K562 (cell line): ENCODE results near the gene DNAJB11. TPM values are rescaled to one million over a fixed set of nuclear protein-coding genes. Genes with fewer than 3 reads are reported as not detected.

Experiments used
- ATAC-seq: fragments of 200-7000 bp; cut with Tn5 transposase; 3 replicates; pipeline ENCODE4 v1.9.1; 2020; ENCODE audit warnings: moderate library complexity
- BruUV-seq: library from RNA; stranded (reverse); fragments of 400-500 nt; replicated peaks from 2 replicates; lab custom pipeline; 2021; lab: Mats Ljungman, UMichigan
- CTCF ChIA-PET: fragments of 300-600 bp; formaldehyde crosslinking; extraction: SDS; loops from one replicate; lab custom pipeline; 2021; ENCODE audit warnings: low intra/inter-chr PET ratio; lab: Yijun Ruan, JAX
- POLR2A ChIA-PET: fragments of 300-600, 350-650 bp; sonication (Branson Sonifier 250); formaldehyde crosslinking; extraction: SDS; loops from one replicate; lab custom pipeline; 2021; ENCODE audit warnings: antibody characterized with exemption, inconsistent platforms; lab: Yijun Ruan, JAX
- DNase-seq, 4 experiments: peaks; one replicate each; pipeline versions ENCODE4 v3.0.0 to v3.0.0-alpha.2; 2011 to 2018; ENCODE audit warnings: low spot score in 3 of 4, mixed read lengths in 3 of 4; ENCODE audit errors: extremely low read depth in 1 of 4
- FAIRE-seq: peaks from 2 replicates; lab custom pipeline; 2011; peaks lifted over from hg19 to GRCh38; lab: Jason Lieb, UNC
- H2AFZ ChIP-seq: 2 replicates; pipeline ENCODE4 v1.6.0; 2011; ENCODE audit warnings: low read depth, low read length, control low read depth, inconsistent platforms
- H3K27ac ChIP-seq: fragments of 200-600 bp; 3 replicates; pipeline ENCODE4 v1.8.0; 2011; ENCODE audit warnings: low read depth, mild to moderate bottlenecking, control low read depth, inconsistent platforms, low read length, moderate library complexity, mixed read lengths; ENCODE audit errors: extremely low read depth
- H3K27me3 ChIP-seq, 2 experiments: fragments of 300-600 bp in 1 of 2; 2 replicates in 1 of 2; 3 replicates in 1 of 2; pipeline versions ENCODE4 v1.6.0 to v1.8.0; 2011; ENCODE audit warnings: inconsistent platforms in 2 of 2, low read length in 2 of 2, mild to moderate bottlenecking in 1 of 2, mixed read lengths in 1 of 2, moderate library complexity in 1 of 2; ENCODE audit not compliant: control insufficient read depth in 2 of 2, insufficient read depth in 2 of 2
- H3K36me3 ChIP-seq: fragments of 300-600 bp; 3 replicates; pipeline ENCODE4 v1.8.0; 2011; ENCODE audit warnings: mild to moderate bottlenecking, low read length, inconsistent platforms; ENCODE audit not compliant: control insufficient read depth, insufficient read depth
- H3K4me1 ChIP-seq, 2 experiments: fragments of 200-600 bp in 1 of 2; replicated peaks in 1 of 2; 2 replicates in 1 of 2; 3 replicates in 1 of 2; pipeline versions ENCODE4 v1.5.1 to v1.8.0; 2011; ENCODE audit warnings: inconsistent platforms in 2 of 2, low read length in 2 of 2, mild to moderate bottlenecking in 1 of 2, mixed read lengths in 1 of 2, moderate library complexity in 1 of 2; ENCODE audit not compliant: control insufficient read depth in 2 of 2, insufficient read depth in 2 of 2
- H3K4me2 ChIP-seq: 2 replicates; pipeline ENCODE4 v1.6.1; 2011; ENCODE audit warnings: low read length, control low read depth, inconsistent platforms, mixed read lengths; ENCODE audit not compliant: insufficient read depth
- H3K4me3 ChIP-seq: fragments of 200-600 bp; sonication (generic), shearing (Covaris generic); 2 replicates; pipeline ENCODE4 v1.5.1; 2016; ENCODE audit warnings: control low read depth, inconsistent platforms
- H3K79me2 ChIP-seq: fragments of 200-600 bp; 3 replicates; pipeline ENCODE4 v1.8.0; 2011; ENCODE audit warnings: low read length, inconsistent platforms; ENCODE audit not compliant: control insufficient read depth, insufficient read depth
- H3K9ac ChIP-seq, 2 experiments: 2 replicates each; pipeline versions ENCODE4 v1.6.0 to v1.6.1; 2011; ENCODE audit warnings: low read depth in 2 of 2, low read length in 2 of 2, control low read depth in 1 of 2, inconsistent platforms in 1 of 2, mild to moderate bottlenecking in 1 of 2, mixed read lengths in 1 of 2; ENCODE audit not compliant: insufficient read depth in 1 of 2
- H3K9me1 ChIP-seq: one replicate; pipeline ENCODE4 v1.6.0; 2011; ENCODE audit warnings: inconsistent platforms, mild to moderate bottlenecking, low read length, moderate library complexity; ENCODE audit not compliant: control insufficient read depth, insufficient read depth
- H3K9me3 ChIP-seq: replicated peaks from 2 replicates; pipeline ENCODE4 v1.5.1; 2011; ENCODE audit warnings: low read depth, low read length, inconsistent platforms; ENCODE audit not compliant: control insufficient read depth, insufficient read depth
- H4K20me1 ChIP-seq: replicated peaks from 2 replicates; pipeline ENCODE4 v1.6.1; 2011; ENCODE audit warnings: low read length, inconsistent platforms, mixed read lengths; ENCODE audit not compliant: control insufficient read depth, insufficient read depth
- BCOR ChIP-seq: fragments of 450-650 bp; IDR thresholded peaks from 2 replicates; pipeline ENCODE4 v1.6.1; 2016
- CGGBP1 ChIP-seq: fragments of 250-450 bp; sonication (Bioruptor Pico); IDR thresholded peaks from 2 replicates; pipeline ENCODE4 v1.9.0; 2021; ENCODE audit warnings: mild to moderate bottlenecking
- NR2C2 ChIP-seq, 2 experiments: fragments of 200-800 bp in 1 of 2; sonication (Bioruptor generic) in 1 of 2; sonication (generic) in 1 of 2; formaldehyde crosslinking in 1 of 2; IDR thresholded peaks; 2 replicates each; pipeline versions ENCODE4 v1.6.1 to v1.8.0; 2016 to 2022; ENCODE audit warnings: mild to moderate bottlenecking in 1 of 2, missing compliant biosample characterization in 1 of 2, missing genetic modification characterization in 1 of 2, missing genetic modification reagents in 1 of 2
- PHF21A ChIP-seq: fragments of 450-650 bp; IDR thresholded peaks from 2 replicates; pipeline ENCODE4 v1.6.1; 2017; ENCODE audit warnings: low read depth, borderline replicate concordance
- POLR2AphosphoS2 ChIP-seq: IDR thresholded peaks from 2 replicates; pipeline ENCODE4 v1.6.1; 2012; ENCODE audit warnings: low read length, improper control_type of control experiment
- RBM15 ChIP-seq: fragments of 200-400 bp; formaldehyde crosslinking; IDR thresholded peaks from 2 replicates; pipeline ENCODE4 v1.6.1; 2018; ENCODE audit warnings: mild to moderate bottlenecking, low read length, moderate library complexity; ENCODE audit not compliant: insufficient read depth
- SRSF7 ChIP-seq: fragments of 200-400 bp; formaldehyde crosslinking; optimal IDR thresholded peaks from 2 replicates; pipeline ENCODE3; 2017; ENCODE audit warnings: mild to moderate bottlenecking, low read depth, low read length
- ZBTB33 ChIP-seq: sonication (generic); formaldehyde crosslinking; IDR thresholded peaks from 2 replicates; pipeline ENCODE4 v1.8.1; 2023; ENCODE audit warnings: mild to moderate bottlenecking, missing genetic modification reagents
- ZNF121 ChIP-seq: sonication (generic); formaldehyde crosslinking; conservative IDR thresholded peaks from 2 replicates; pipeline ENCODE4 v1.8.0; 2022; ENCODE audit warnings: missing genetic modification reagents
- ZNF217 ChIP-seq: sonication (generic); formaldehyde crosslinking; IDR thresholded peaks from 2 replicates; pipeline ENCODE4 v1.8.0; 2022; ENCODE audit warnings: mild to moderate bottlenecking, missing genetic modification reagents
- ZNF354B ChIP-seq: fragments of 250-450 bp; sonication (Bioruptor Pico); IDR thresholded peaks from 2 replicates; pipeline ENCODE4 v1.4.0; 2020
- ZNF518B ChIP-seq: fragments of 250-450 bp; sonication (Bioruptor Pico); IDR thresholded peaks from 2 replicates; pipeline ENCODE4 v1.5.0; 2021; ENCODE audit warnings: mild to moderate bottlenecking, moderate library complexity
- WGBS: fragments of 100-300 bp; shearing (Covaris generic); methylation state at CpG from one replicate; pipeline ENCODE4 v1.1.6; 2016; ENCODE audit warnings: low coverage, mixed read lengths; ENCODE audit not compliant: insufficient coverage; ENCODE audit errors: missing lambda C conversion rate; 5-methylcytosine and 5-hydroxymethylcytosine counted together
- in situ Hi-C: fragments of 300-500 bp; cut with MboI; formaldehyde crosslinking; loops from 4 replicates; pipeline ENCODE4 v1.15.0; 2018; ENCODE audit warnings: inconsistent platforms, mixed read lengths
- intact Hi-C: fragments of 100-400 bp; cut with micrococcal nuclease; formaldehyde crosslinking; loops from 2 replicates; pipeline ENCODE4 v1.14.2; 2022
- polyA plus RNA-seq, 8 experiments: library from polyadenylated mRNA; depleted of rRNA in 4 of 8; stranded (reverse) in 5 of 8; unstranded in 3 of 8; fragments of >200 nt; fragmentation: Nextera tagmentation in 2 of 8; fragmentation: Illumina TruSeq in 1 of 8; extraction: Ambion mirVana in 2 of 8; extraction: Trizol in 1 of 8; gene quantifications; 2 replicates each; pipeline versions ENCODE4 v1.2.1 to v1.2.3, GENCODE V29; 2011 to 2014; ENCODE audit warnings: inconsistent platforms in 1 of 8, missing spikeins in 1 of 8
- total RNA-seq, 7 experiments: library from RNA; depleted of rRNA in 6 of 7; stranded (reverse); fragments of >200 nt in 6 of 7; fragmentation: Illumina TruSeq in 2 of 7; extraction: Trizol in 2 of 7; gene quantifications; 2 replicates each; pipeline versions ENCODE4 v1.2.1 to v1.2.3, GENCODE V29; 2011 to 2021; ENCODE audit warnings: low replicate concordance in 1 of 7

DNAJB11 gene
- total and polyA plus RNA-seq, 9 of the 15 experiments (the other 6 are each of a cell fraction or from before 2014, with no cell fraction given) = 14.8 to 74.7 (median 63.8) TPM

GRCh38 chr3:186617036-186617946, 46.8 kb downstream of the DNAJB11 start (continued):
- TF ChIP-seq ZBTB33 (CRISPR knock-in tag) (peak; percentile 41; the same call in 1 of the 2 replicates), NR2C2 (CRISPR knock-in tag; IDR thresholded peaks at IDR 0.05) (no peak), NR2C2 (tag; IDR thresholded peaks at IDR 0.05) (no peak), PHF21A (no peak), BCOR (peak; percentile 14; the same call in 1 of the 2 replicates)

GRCh38 chr3:186618318-186618938, 47.9 kb downstream of the DNAJB11 start:
- Histone ChIP-seq H4K20me1 (no peaks in the 10 kb centered on the region), H3K4me1 (peaks cover 3 to 10% of the 10 kb centered on the region in 2 experiments; a peak in 3 of 5 replicates), H2AFZ (no peak overlapping the region), H3K27me3 (peaks cover 12 to 52% of the 10 kb centered on the region in 2 experiments; a peak in 4 of 5 replicates), H3K36me3 (no peaks in the 10 kb centered on the region), H3K9ac (no peak overlapping the region), H3K9me1 (no peaks in the 10 kb centered on the region), H3K4me2 (no peak overlapping the region), H3K79me2 (no peaks in the 10 kb centered on the region), H3K4me3 (no peak overlapping the region), H3K27ac (no peak overlapping the region), H3K9me3 (0 out of 2 replicates have a peak, but pooled peaks cover 1% of the 10 kb centered on the region)
- in situ Hi-C loops (loop anchor here (5.0 to 10.0 kb wide), 2 partner anchors 136 to 199 kb away; no protein-coding TSS in a partner anchor), intact Hi-C loops (loop anchor here (5.0 to 10.0 kb wide), 4 partner anchors 36 to 546 kb away; partner anchors contain the start of gene CRYGS)
- POLR2A ChIA-PET = interaction anchor here (0.6 kb wide), 1 partner anchor 207 kb away, joined by 3 read pairs; no protein-coding TSS in a partner anchor
- FAIRE-seq (no peak), DNase-seq (no peak), ATAC-seq (no peak)
- no TSS peak for BruUV-seq
- WGBS = 24% methylated on average over 8 of the region's 8 CpGs
- CTCF ChIA-PET = interaction anchor here (1.0 kb wide), 1 partner anchor 635 kb away, joined by 3 read pairs; no protein-coding TSS in a partner anchor
- TF ChIP-seq RBM15 (no peak), ZNF121 (CRISPR knock-in tag) (no peak), SRSF7 (no peak), POLR2AphosphoS2 (no peak), ZNF217 (CRISPR knock-in tag) (no peak), ZNF518B (CRISPR knock-in tag) (no peak), CGGBP1 (no peak), ZNF354B (CRISPR knock-in tag) (no peak)
